Kasumi-1 (cell line): Measurements from ENCODE around the gene SND1.
A peak's percentile ranks its signal among the peaks of the same experiment; 100 is the strongest.

Source experiments
- DNase-seq, 2 experiments: peaks; one replicate each; lab custom pipeline; 2025; lab: John Stamatoyannopoulos, UW

The SND1 gene

DNA sequence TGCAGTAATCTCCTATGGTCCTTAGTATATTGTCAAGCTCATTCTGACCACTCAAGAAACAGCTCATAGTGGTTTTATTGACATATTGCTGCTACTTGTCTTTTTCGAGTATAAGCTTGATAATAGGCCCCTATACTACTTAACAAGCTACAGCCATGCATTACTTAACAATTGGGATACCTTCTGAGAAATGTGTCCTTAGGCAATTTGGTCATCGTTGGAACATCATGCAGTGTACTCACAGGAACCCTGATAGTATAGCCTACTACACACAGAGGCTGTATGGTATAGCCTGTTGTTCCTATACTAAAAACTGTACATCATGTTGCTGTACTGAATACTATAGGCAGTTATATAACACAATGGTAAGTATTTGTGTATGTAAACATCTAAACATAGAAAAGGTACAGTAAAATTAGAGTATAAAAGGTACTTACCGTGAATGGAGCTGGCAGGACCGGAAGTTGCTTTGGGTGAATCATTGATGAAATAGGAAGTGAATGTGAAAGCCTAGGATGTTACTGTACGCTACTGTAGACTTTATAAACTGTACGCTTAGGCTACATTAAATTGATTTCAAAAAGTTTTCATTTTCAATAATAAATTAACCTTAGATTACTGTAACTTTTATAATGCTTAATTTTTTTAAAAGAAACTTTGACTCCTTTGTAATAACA, 218.4 kb downstream of the SND1 start:
- DNase-seq = peak; percentile 46 to 52

DNA sequence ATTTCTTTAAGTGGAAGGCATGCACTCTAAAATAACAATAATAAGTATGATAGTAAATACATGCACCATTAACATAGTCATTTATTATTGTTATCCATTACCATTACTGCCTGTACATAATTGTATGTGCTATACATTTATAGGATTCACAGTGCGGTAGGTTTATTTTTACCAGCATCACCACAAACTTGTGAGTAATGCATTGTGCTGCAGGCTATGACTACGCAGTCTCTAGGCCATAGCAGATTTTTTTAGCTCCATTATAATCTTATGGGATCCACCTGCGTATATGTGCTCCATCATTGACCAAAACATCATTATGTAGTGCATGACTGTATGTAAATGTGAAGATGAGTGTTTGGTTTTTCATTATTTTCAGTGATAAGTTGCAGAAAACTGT, 219.2 kb downstream of the SND1 start:
- no peak for DNase-seq

- DNase-seq = peak in 1 of 2 experiments; percentile 7
Observed at GRCh38 chr7:127872122-127872521, 220.1 kb downstream of the SND1 start.

- DNase-seq = no peak
Observed at GRCh38 chr7:127873151-127873550, 221.2 kb downstream of the SND1 start.

- DNase-seq = no peak
Observed at GRCh38 chr7:127873715-127874636, 222.0 kb downstream of the SND1 start.

- DNase-seq = no peak
Observed at GRCh38 chr7:127874951-127875608, 223.1 kb downstream of the SND1 start.

- no peak for DNase-seq
Observed at GRCh38 chr7:127876393-127876792, 224.4 kb downstream of the SND1 start.

GRCh38 chr7:127877951-127878350, 226.0 kb downstream of the SND1 start:
- no peak for DNase-seq

GRCh38 chr7:127878791-127879190, 226.8 kb downstream of the SND1 start:
- no peak for DNase-seq

DNA sequence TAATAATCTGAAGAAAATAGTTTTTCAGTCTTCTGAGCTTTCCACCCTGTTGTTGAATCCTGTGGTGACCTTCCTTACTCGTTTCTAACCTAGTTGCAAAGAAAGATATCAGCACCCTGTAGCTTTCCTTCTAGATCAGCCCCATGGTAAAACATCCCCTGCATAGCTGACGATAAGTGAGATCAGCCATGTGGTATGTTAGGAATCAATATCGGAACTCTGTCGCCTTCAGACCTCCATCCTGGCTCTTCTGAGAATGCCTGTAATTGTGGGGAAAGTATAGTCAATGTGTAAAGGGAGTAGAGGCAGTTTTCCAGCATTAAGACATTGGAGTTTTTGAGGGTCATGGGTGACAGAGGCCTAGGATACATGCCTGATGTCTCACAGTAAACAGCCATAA, 227.4 kb downstream of the SND1 start:
- no peak for DNase-seq

DNA sequence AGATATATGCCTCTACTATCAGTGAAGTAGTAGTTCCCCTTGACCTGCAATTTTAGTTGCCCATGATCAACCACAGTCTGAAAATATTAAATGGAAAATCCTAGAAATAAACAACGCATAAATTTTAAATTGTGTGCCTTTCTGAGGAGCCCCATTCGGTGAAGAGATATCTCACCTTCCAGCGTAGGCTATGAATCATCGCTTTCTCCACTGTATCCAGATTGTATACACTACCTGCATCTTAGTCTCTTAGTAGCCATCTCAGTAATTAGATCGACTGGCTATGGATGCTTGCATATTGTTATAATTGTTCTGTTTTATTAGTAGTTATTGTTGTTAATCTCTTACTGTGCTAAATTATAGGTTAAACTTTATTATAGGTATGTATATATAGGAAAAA, 227.9 kb downstream of the SND1 start:
- no peak for DNase-seq

GRCh38 chr7:127880454-127880853, 228.5 kb downstream of the SND1 start:
- DNase-seq = no peak

DNA sequence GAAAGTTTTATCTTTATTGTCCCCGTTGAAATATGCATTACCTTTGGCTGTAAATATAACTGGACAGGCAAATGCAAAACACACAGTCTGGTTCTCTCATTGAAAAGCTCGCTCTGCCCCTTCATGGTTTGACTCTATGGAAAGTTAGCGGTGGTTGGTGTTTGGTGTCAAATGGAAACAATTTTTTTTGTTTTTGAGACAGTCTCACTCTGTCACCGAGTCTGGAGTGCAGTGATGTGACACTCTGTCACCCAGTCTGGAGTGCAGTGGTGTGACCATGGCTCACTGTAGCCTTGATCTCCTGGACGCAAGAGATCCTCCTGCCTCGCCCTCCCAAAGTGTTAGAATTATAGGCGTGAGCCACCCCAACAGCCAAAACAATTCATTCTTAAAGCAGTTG, 229.6 kb downstream of the SND1 start:
- no peak for DNase-seq

DNA sequence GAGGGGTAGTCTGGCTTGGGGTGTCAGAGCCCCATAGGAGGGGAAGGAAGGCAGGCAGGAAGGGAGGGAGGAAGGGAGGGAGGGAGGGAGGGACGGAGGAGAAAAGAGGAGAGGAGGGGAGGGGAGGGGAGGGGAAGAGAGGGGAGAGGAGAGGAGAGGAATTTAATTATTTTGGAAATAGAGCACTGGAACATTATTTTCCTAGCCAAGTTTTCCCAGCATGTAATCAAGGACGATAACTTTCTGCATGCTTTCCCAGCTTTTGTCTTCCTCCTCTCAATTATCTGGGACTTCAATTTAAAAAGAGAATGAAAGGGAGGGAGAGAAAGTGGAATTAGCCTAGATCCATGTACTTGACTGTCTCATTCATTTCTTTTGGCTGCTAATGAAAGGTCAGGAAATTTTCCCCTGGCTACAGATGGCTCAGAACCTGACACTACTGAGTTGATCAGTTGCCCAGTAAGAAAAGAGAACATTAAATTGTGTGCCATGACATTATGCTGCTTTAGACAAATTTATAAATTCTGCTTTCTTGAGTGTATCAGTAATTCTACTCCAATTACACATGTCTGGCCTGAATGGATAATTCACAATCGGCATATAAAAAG, 230.4 kb downstream of the SND1 start:
- no peak for DNase-seq

DNA sequence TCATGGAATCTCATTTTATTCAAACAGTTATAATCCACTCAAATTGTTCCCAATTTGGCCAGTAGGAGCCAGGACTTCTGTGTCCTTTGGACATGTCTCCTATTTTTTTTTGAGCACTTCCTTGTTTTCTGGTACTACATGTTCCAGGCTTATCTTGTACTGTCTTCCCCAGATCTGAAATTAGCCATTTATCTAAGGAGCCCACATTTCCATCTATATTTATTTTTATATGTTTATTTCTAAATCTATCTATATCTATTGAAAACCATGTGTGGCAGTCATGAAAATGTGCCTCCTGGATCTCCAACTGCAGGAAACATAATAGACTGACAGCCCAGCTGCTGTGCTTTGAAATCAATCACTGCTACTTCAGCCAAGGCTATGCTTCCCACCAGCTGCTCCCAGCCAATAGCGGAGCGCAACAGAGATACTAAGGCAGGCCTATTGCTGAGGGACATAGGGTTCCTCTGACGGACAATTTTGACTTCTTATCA, 232.1 kb downstream of the SND1 start:
- no peak for DNase-seq

DNA sequence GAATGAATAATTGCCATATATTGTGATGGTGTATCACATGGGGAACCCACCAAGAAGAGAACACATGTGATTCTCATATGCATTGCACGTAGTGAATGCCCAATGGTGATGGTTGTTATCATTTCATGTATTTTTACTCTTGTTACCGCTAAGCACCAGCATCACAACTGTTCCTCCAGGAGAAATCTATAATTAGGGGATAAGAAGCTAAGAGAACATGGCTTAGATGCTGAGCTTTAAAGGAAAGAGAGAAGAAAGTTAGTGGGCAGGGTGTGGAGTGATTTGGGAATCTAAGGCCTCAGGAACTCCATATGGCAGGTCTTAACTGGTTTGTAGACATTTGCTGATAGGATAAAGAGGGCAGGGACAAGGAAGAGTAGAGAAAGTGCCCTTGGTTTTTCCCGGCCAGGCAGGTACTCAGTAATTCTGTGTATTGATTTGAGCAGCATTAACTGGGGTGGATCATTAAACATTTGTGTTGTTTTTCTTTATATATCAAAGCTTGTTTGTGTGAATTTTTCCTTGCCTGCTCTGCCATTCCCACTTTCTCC, 233.3 kb downstream of the SND1 start:
- no peak for DNase-seq

DNA sequence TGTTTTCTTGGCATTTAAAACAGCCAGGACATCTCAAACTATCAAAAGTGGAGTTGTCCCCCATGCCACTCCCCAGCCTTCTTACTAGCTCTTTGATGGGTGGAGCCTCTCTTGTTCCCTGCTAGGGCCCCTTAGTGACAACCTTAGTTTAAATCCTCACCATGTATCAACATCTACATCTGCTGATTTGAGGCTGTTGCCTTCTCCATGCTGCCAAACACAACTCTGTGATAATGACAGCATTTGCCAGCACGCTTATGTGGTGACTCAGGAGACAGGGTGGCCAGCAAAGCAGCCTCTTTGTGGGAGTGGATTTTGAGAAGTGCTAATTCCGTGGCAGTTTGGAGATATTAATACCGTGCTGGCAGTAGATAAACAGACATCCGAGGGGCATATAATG, 233.8 kb downstream of the SND1 start:
- DNase-seq = no peak

DNA sequence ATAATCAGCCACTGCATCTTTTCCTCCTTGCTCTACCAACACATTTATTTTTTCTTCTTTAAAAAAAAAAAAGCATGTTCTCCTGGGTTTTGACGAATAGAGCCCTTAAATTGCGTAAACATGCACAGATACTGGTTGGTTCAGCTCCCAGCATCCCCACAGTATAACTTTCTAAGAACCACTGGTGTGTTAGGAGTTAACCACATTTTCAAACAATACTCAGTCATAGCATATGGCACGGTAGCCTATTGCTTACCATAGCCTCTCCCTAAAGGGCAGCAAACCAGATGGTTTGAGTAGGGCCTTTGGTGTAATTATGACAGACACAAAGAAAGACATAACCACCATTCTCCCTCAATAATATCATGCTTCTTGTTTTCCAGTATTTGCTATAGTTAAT, 234.3 kb downstream of the SND1 start:
- DNase-seq = no peak

GRCh38 chr7:127887096-127887495, 235.1 kb downstream of the SND1 start:
- no peak for DNase-seq

DNA sequence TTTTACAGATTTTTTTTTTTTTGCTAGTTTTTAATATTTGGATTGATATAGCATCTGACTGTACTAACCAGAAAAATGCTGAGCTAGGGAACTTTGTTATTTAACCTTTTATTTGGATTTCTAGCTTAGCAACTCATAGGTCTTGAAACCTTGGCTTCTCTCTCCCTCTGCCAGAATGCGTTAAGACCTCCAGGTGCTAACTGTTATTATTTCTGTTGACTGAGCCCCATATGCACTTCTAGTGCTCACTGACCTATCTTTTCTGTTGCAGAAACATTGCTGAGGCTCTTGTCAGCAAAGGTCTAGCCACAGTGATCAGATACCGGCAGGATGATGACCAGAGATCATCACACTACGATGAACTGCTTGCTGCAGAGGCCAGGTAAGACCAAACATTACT, 235.6 kb downstream of the SND1 start:
- DNase-seq = no peak

GRCh38 chr7:127888411-127888810, 236.4 kb downstream of the SND1 start:
- DNase-seq = no peak

DNA sequence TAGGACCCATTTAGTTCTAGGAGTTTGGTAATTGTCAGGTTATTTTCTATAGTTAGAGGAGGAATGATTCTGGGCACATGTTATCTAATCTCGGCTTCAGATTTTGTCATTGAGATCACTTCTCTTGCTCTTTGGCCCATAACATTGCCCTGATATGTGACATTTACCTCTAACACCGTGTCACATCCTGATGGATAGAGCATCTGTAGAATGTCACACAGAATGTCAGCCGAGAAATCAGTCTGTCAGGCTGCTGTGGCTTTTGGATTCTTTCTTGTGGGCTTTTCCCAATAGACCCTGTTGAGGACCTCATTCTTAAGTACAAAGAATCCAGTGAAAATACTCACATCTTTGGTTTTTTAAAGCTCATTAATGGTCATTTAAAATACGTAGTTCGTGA, 236.8 kb downstream of the SND1 start:
- DNase-seq = no peak
